OCI-LY1 (cell line): ENCODE measurements around the gene CD38.

Experiments used
- H2AFZ ChIP-seq: fragments of 200-600 bp; sonication (generic), shearing (Covaris generic); 2 replicates; pipeline ENCODE4 v1.6.0; 2014; ENCODE audit warnings: antibody characterized with exemption, mild to moderate bottlenecking, low read length
- H3F3A ChIP-seq: fragments of 200-600 bp; sonication (generic), shearing (Covaris generic); 2 replicates; pipeline ENCODE4 v1.6.0; 2014; ENCODE audit warnings: mild to moderate bottlenecking, antibody characterized with exemption, low read length, moderate library complexity; ENCODE audit not compliant: insufficient read depth
- H3K27ac ChIP-seq: fragments of 200-600 bp; sonication (generic); 2 replicates; pipeline ENCODE4 v1.5.1; 2014; ENCODE audit warnings: low read length, mixed run types, mild to moderate bottlenecking, low read depth; ENCODE audit not compliant: poor library complexity, severe bottlenecking
- H3K27me3 ChIP-seq: fragments of 200-600 bp; sonication (generic); 2 replicates; pipeline ENCODE4 v1.6.0; 2014; ENCODE audit warnings: antibody characterized with exemption, mild to moderate bottlenecking, low read length, moderate library complexity; ENCODE audit not compliant: insufficient read depth
- H3K36me3 ChIP-seq: fragments of 200-600 bp; sonication (generic); 2 replicates; pipeline ENCODE4 v1.6.1; 2014; ENCODE audit warnings: mild to moderate bottlenecking, antibody characterized with exemption, low read length, moderate library complexity, mixed read lengths; ENCODE audit not compliant: insufficient read depth
- H3K4me1 ChIP-seq: fragments of 200-600 bp; sonication (generic); 2 replicates; pipeline ENCODE4 v1.5.1; 2014; ENCODE audit warnings: mild to moderate bottlenecking, low read length, moderate library complexity; ENCODE audit not compliant: insufficient read depth, severe bottlenecking
- H3K4me2 ChIP-seq: fragments of 200-600 bp; sonication (generic), shearing (Covaris generic); 2 replicates; pipeline ENCODE4 v1.6.1; 2014; ENCODE audit warnings: low read length
- H3K4me3 ChIP-seq: fragments of 200-600 bp; sonication (generic); 2 replicates; pipeline ENCODE4 v1.5.1; 2014; ENCODE audit warnings: low read length, low read depth, mild to moderate bottlenecking, mixed read lengths; ENCODE audit not compliant: poor library complexity, severe bottlenecking
- H3K79me2 ChIP-seq: fragments of 200-600 bp; shearing (Covaris generic); 2 replicates; pipeline ENCODE4 v1.6.1; 2016; ENCODE audit warnings: mixed run types, low read length, mixed read lengths; ENCODE audit not compliant: insufficient read depth
- H3K9ac ChIP-seq: fragments of 200-600 bp; sonication (generic), shearing (Covaris generic); 2 replicates; pipeline ENCODE4 v1.6.1; 2014; ENCODE audit warnings: mild to moderate bottlenecking, low read length, mixed read lengths
- H3K9me2 ChIP-seq: fragments of 200-600 bp; sonication (generic), shearing (Covaris generic); 2 replicates; pipeline ENCODE4 v1.6.1; 2014; ENCODE audit warnings: low read depth, mild to moderate bottlenecking, low read length, mixed read lengths
- H3K9me3 ChIP-seq: fragments of 200-600 bp; shearing (Covaris generic); 2 replicates; pipeline ENCODE4 v1.6.1; 2014; ENCODE audit warnings: low read length, mixed read lengths
- H4K20me1 ChIP-seq: fragments of 200-600 bp; sonication (generic), shearing (Covaris generic); 2 replicates; pipeline ENCODE4 v1.6.0; 2016; ENCODE audit warnings: mild to moderate bottlenecking, low read length; ENCODE audit not compliant: insufficient read depth
- CTCF ChIP-seq: fragments of 200-600 bp; sonication (generic), shearing (Covaris generic); IDR thresholded peaks from 2 replicates; pipeline ENCODE4 v1.5.1; 2017; ENCODE audit warnings: mild to moderate bottlenecking, antibody characterized with exemption, low read length, moderate library complexity, mixed read lengths
- EZH2 ChIP-seq: fragments of 200-600 bp; sonication (generic), shearing (Covaris generic); IDR thresholded peaks from 2 replicates; pipeline ENCODE4 v1.8.0; 2017; ENCODE audit warnings: borderline replicate concordance, mixed run types, mild to moderate bottlenecking, antibody characterized with exemption, low read length, moderate library complexity, mixed read lengths

CD38 gene

GRCh38 chr4:15742637-15743036 is 35.5 kb upstream of the CD38 start:
- H3K4me2 ChIP-seq = no peak overlapping the region
- TF ChIP-seq CTCF (no peak), EZH2 (no peak)
- no peaks in the 10 kb centered on the region for H3F3A ChIP-seq
- no peaks in the 10 kb centered on the region for H3K9me3 ChIP-seq
- no peak overlapping the region for H3K9ac ChIP-seq
- no peaks in the 10 kb centered on the region for H3K27me3 ChIP-seq
- no peaks in the 10 kb centered on the region for H3K9me2 ChIP-seq
- H4K20me1 ChIP-seq = no peaks in the 10 kb centered on the region
- no peak overlapping the region for H2AFZ ChIP-seq
- H3K4me3 ChIP-seq = no peak overlapping the region
- H3K79me2 ChIP-seq = no peaks in the 10 kb centered on the region
- H3K36me3 ChIP-seq = no peaks in the 10 kb centered on the region
- H3K27ac ChIP-seq = no peak overlapping the region
- no peaks in the 10 kb centered on the region for H3K4me1 ChIP-seq

GRCh38 chr4:15744016-15744545 is 34.0 kb upstream of the CD38 start:
- no peak overlapping the region for H3K9ac ChIP-seq
- no peaks in the 10 kb centered on the region for H3K4me1 ChIP-seq
- no peak overlapping the region for H3K27ac ChIP-seq
- no peak for TF ChIP-seq EZH2
- TF ChIP-seq CTCF = no peak
- H3K9me2 ChIP-seq = no peaks in the 10 kb centered on the region
- no peaks in the 10 kb centered on the region for H3K36me3 ChIP-seq
- no peak overlapping the region for H3K4me3 ChIP-seq
- H4K20me1 ChIP-seq = no peaks in the 10 kb centered on the region
- H3K79me2 ChIP-seq = no peaks in the 10 kb centered on the region
- H3K9me3 ChIP-seq = no peaks in the 10 kb centered on the region
- no peaks in the 10 kb centered on the region for H3K27me3 ChIP-seq
- no peak overlapping the region for H3K4me2 ChIP-seq
- no peaks in the 10 kb centered on the region for H3F3A ChIP-seq
- no peak overlapping the region for H2AFZ ChIP-seq

- H3K36me3 ChIP-seq = no peaks in the 10 kb centered on the region
- no peaks in the 10 kb centered on the region for H3K27me3 ChIP-seq
- H3K4me1 ChIP-seq = no peaks in the 10 kb centered on the region
- H2AFZ ChIP-seq = no peak overlapping the region
- no peak overlapping the region for H3K4me3 ChIP-seq
- H4K20me1 ChIP-seq = no peaks in the 10 kb centered on the region
- no peaks in the 10 kb centered on the region for H3K9me3 ChIP-seq
- no peaks in the 10 kb centered on the region for H3K79me2 ChIP-seq
- no peaks in the 10 kb centered on the region for H3K9me2 ChIP-seq
- no peaks in the 10 kb centered on the region for H3F3A ChIP-seq
- no peak overlapping the region for H3K4me2 ChIP-seq
- H3K9ac ChIP-seq = no peak overlapping the region
- no peak for TF ChIP-seq CTCF
- no peak overlapping the region for H3K27ac ChIP-seq
Observed at GRCh38 chr4:15746110-15746509, 32.0 kb upstream of the CD38 start.
